GM12878 (cell line): ENCODE measurements around the gene SPAG16. TPM values are rescaled to one million over a fixed set of nuclear protein-coding genes. Genes with fewer than 3 reads are reported as not detected.

Experiments used
- ATAC-seq: fragments of 200-7000 bp; cut with Tn5 transposase; 3 replicates; pipeline ENCODE4 v1.9.1; 2020; ENCODE audit warnings: mild to moderate bottlenecking, moderate library complexity
- BruUV-seq: library from RNA; stranded (reverse); fragments of 400-500 nt; replicated peaks from 2 replicates; lab custom pipeline; 2021; lab: Mats Ljungman, UMichigan
- CTCF ChIA-PET: fragments of 300-600 bp; sonication (Branson Sonifier 250); formaldehyde crosslinking; extraction: SDS; loops from one replicate; lab custom pipeline; 2021; ENCODE audit warnings: inconsistent platforms; lab: Yijun Ruan, JAX
- POLR2A ChIA-PET: fragments of 350-600 bp; formaldehyde crosslinking; extraction: SDS; loops from one replicate; lab custom pipeline; 2021; ENCODE audit warnings: inconsistent platforms; lab: Charles Lee
- RAD21 ChIA-PET: fragments of 300-600 bp; sonication (Branson Sonifier 250); formaldehyde crosslinking; loops from one replicate; lab custom pipeline; 2023; ENCODE audit warnings: antibody characterized with exemption; ENCODE audit not compliant: unreplicated experiment; lab: Charles Lee
- SMC1A ChIA-PET: fragments of 300-600 bp; sonication (Branson Sonifier 250); formaldehyde crosslinking; loops from one replicate; lab custom pipeline; 2023; ENCODE audit not compliant: unreplicated experiment, uncharacterized antibody; lab: Charles Lee
- DNase-seq: peaks from one replicate; pipeline ENCODE4 v3.0.0-alpha.2; 2011; ENCODE audit warnings: low read depth, low spot score
- FAIRE-seq: peaks from 3 replicates; lab custom pipeline; 2011; peaks lifted over from hg19 to GRCh38; lab: Jason Lieb, UNC
- H2AFZ ChIP-seq: 2 replicates; pipeline ENCODE4 v1.6.0; 2011; ENCODE audit warnings: low read depth, low read length, control low read depth; ENCODE audit not compliant: control insufficient read depth
- H3K27ac ChIP-seq: 2 replicates; pipeline ENCODE4 v1.5.1; 2011; ENCODE audit warnings: control low read depth; ENCODE audit not compliant: control insufficient read depth, insufficient read depth
- H3K27me3 ChIP-seq, 2 experiments: replicated peaks in 1 of 2; 2 replicates each; pipeline versions ENCODE4 v1.6.0 to v1.6.1; 2011; ENCODE audit warnings: low read length in 1 of 2; ENCODE audit not compliant: control insufficient read depth in 2 of 2, insufficient read depth in 2 of 2
- H3K36me3 ChIP-seq, 2 experiments: 2 replicates each; pipeline ENCODE4 v1.5.1; 2011; ENCODE audit warnings: low read length in 1 of 2; ENCODE audit not compliant: control insufficient read depth in 2 of 2, insufficient read depth in 2 of 2
- H3K4me1 ChIP-seq: 2 replicates; pipeline ENCODE4 v1.6.1; 2011; ENCODE audit warnings: mild to moderate bottlenecking, low read length, moderate library complexity, mixed read lengths; ENCODE audit not compliant: control insufficient read depth, insufficient read depth
- H3K4me2 ChIP-seq: 2 replicates; pipeline ENCODE4 v1.6.0; 2011; ENCODE audit warnings: control low read depth; ENCODE audit not compliant: control insufficient read depth, insufficient read depth
- H3K4me3 ChIP-seq: fragments of 200-600 bp; sonication (generic); 2 replicates; pipeline ENCODE4 v1.5.1; 2016
- H3K79me2 ChIP-seq: 2 replicates; pipeline ENCODE4 v1.6.0; 2011; ENCODE audit warnings: low read length; ENCODE audit not compliant: control insufficient read depth, insufficient read depth
- H3K9ac ChIP-seq: 2 replicates; pipeline ENCODE4 v1.8.0; 2011; ENCODE audit warnings: low read length, control low read depth, mixed read lengths; ENCODE audit not compliant: control insufficient read depth, insufficient read depth
- H3K9me3 ChIP-seq: replicated peaks from 3 replicates; pipeline ENCODE4 v1.5.1; 2011; ENCODE audit warnings: mild to moderate bottlenecking, low read length; ENCODE audit not compliant: control insufficient read depth, insufficient read depth
- H4K20me1 ChIP-seq: 2 replicates; pipeline ENCODE4 v1.6.0; 2011; ENCODE audit not compliant: control insufficient read depth, insufficient read depth
- ATF3 ChIP-seq: IDR thresholded peaks from 2 replicates; pipeline ENCODE4 v1.6.1; 2011; ENCODE audit warnings: low read depth, mild to moderate bottlenecking, low read length, moderate library complexity, borderline replicate concordance; ENCODE audit errors: extremely low read depth
- CHD1 ChIP-seq: IDR thresholded peaks from 2 replicates; pipeline ENCODE4 v1.6.1; 2012; ENCODE audit warnings: low read depth, low read length, improper control_type of control experiment
- CREB1 ChIP-seq: IDR thresholded peaks from 2 replicates; pipeline ENCODE4 v1.6.1; 2012; ENCODE audit warnings: low read depth, mild to moderate bottlenecking, inconsistent platforms
- CREM ChIP-seq: IDR thresholded peaks from 2 replicates; pipeline ENCODE4 v1.6.1; 2014; ENCODE audit warnings: antibody characterized with exemption, low read depth
- IRF3 ChIP-seq: fragments of 450-650 bp; IDR thresholded peaks from 2 replicates; pipeline ENCODE4 v1.6.1; 2014; ENCODE audit warnings: mild to moderate bottlenecking
- MLLT1 ChIP-seq: fragments of 450-650 bp; IDR thresholded peaks from 2 replicates; pipeline ENCODE4 v1.6.1; 2016; ENCODE audit warnings: mild to moderate bottlenecking
- MTA3 ChIP-seq: IDR thresholded peaks from 2 replicates; pipeline ENCODE4 v1.6.1; 2012; ENCODE audit warnings: low read length, inconsistent platforms, borderline replicate concordance
- MYC ChIP-seq: IDR thresholded peaks from 2 replicates; pipeline ENCODE4 v1.6.1; 2011; ENCODE audit warnings: mild to moderate bottlenecking, low read length, moderate library complexity, inconsistent platforms; ENCODE audit not compliant: insufficient read depth, insufficient replicate concordance, insufficient read length, severe bottlenecking
- NR2C1 ChIP-seq: fragments of 450-650 bp; IDR thresholded peaks from 2 replicates; pipeline ENCODE4 v1.6.1; 2017; ENCODE audit warnings: antibody characterized with exemption, mild to moderate bottlenecking, moderate library complexity
- POU2F2 ChIP-seq: IDR thresholded peaks from 3 replicates; pipeline ENCODE4 v1.6.1; 2011; ENCODE audit warnings: low read depth, mild to moderate bottlenecking, low read length, borderline replicate concordance
- RAD51 ChIP-seq: fragments of 450-650 bp; IDR thresholded peaks from 2 replicates; pipeline ENCODE4 v1.6.1; 2016; ENCODE audit warnings: moderate library complexity, mild to moderate bottlenecking, inconsistent platforms
- SMAD1 ChIP-seq: fragments of 450-650 bp; IDR thresholded peaks from 2 replicates; pipeline ENCODE4 v1.6.1; 2018; ENCODE audit warnings: mild to moderate bottlenecking, low read depth; ENCODE audit not compliant: partially characterized antibody
- ZNF274 ChIP-seq: IDR thresholded peaks from one replicate; pipeline ENCODE4 v1.8.0; 2011; ENCODE audit not compliant: insufficient read length, insufficient read depth
- ZNF384 ChIP-seq: IDR thresholded peaks from 2 replicates; pipeline ENCODE4 v1.6.1; 2012; ENCODE audit warnings: low read depth, mild to moderate bottlenecking, low read length, improper control_type of control experiment, borderline replicate concordance
- ZNF622 ChIP-seq: fragments of 450-650 bp; IDR thresholded peaks from 2 replicates; pipeline ENCODE4 v1.6.1; 2017; ENCODE audit warnings: mild to moderate bottlenecking, inconsistent platforms
- WGBS: methylation state at CpG from one replicate; pipeline ENCODE4 v1.1.6; 2016; ENCODE audit warnings: low lambda C conversion rate; ENCODE audit not compliant: insufficient replicate concordance, insufficient coverage; ENCODE audit errors: missing lambda C conversion rate; 5-methylcytosine and 5-hydroxymethylcytosine counted together
- in situ Hi-C: fragments of 300-500 bp; cut with MboI; formaldehyde crosslinking; loops from 9 replicates; pipeline ENCODE4 v1.14.3; 2018; ENCODE audit warnings: mixed read lengths
- intact Hi-C: fragments of 100-400 bp; cut with micrococcal nuclease; formaldehyde crosslinking; loops from one replicate; pipeline ENCODE4 v1.14.2; 2022; ENCODE audit not compliant: unreplicated experiment
- polyA plus RNA-seq, 11 experiments: library from polyadenylated mRNA; depleted of rRNA in 4 of 11; unstranded in 6 of 11; stranded (reverse) in 5 of 11; fragments of >200 nt; fragmentation: Nextera tagmentation in 4 of 11; fragmentation: Illumina TruSeq in 1 of 11; extraction: Ambion mirVana in 4 of 11; extraction: Trizol in 1 of 11; gene quantifications; 1 replicate in 1 of 11; 2 replicates in 10 of 11; pipeline versions ENCODE4 v1.2.1 to v1.2.3, GENCODE V29; 2011 to 2016; ENCODE audit warnings: inconsistent platforms in 2 of 11, missing spikeins in 2 of 11, low read depth in 1 of 11
- total RNA-seq, 4 experiments: library from RNA; depleted of rRNA in 3 of 4; stranded (reverse); fragments of >200 nt in 3 of 4; fragmentation: Illumina TruSeq in 1 of 4; extraction: Trizol in 1 of 4; gene quantifications; 2 replicates each; pipeline versions ENCODE4 v1.2.1 to v1.2.3, GENCODE V29; 2013 to 2021

Gene SPAG16
- total and polyA plus RNA-seq, 10 of the 15 experiments (the other 5 are each of a cell fraction or from before 2014, with no cell fraction given) = 6.0 to 25.0 (median 15.2) TPM

- ChIA-PET RAD21 (no interaction called here), CTCF (no interaction called here)
- H3K4me1 ChIP-seq = no peaks in the 10 kb centered on the region
- no peaks in the 10 kb centered on the region for H3K36me3 ChIP-seq
- in situ Hi-C loops (no loop called here), intact Hi-C loops (no loop called here)
- H3K9ac ChIP-seq = no peak overlapping the region
- no TSS peak for BruUV-seq
- H3K4me3 ChIP-seq = no peak overlapping the region
- no peak overlapping the region for H2AFZ ChIP-seq
- ATAC-seq = no peak
- H3K4me2 ChIP-seq = no peak overlapping the region
- no peaks in the 10 kb centered on the region for H3K79me2 ChIP-seq
- no peaks in the 10 kb centered on the region for H4K20me1 ChIP-seq
- H3K27ac ChIP-seq = no peak overlapping the region
- 65% methylated on average over 7 of the region's 7 CpGs for WGBS
- TF ChIP-seq POU2F2 (no peak), MYC (no peak), ZNF274 (no peak), CHD1 (no peak), ZNF384 (no peak), SMAD1 (no peak), ATF3 (no peak), CREM (no peak), CREB1 (no peak), NR2C1 (no peak), MTA3 (no peak), RAD51 (no peak), MLLT1 (no peak), IRF3 (no peak), ZNF622 (no peak)
- TF ChIP-seq, all 136 proteins: peak for 0
- DNase-seq (no peak), FAIRE-seq (no peak)
- Histone ChIP-seq H3K9me3 (no peaks in the 10 kb centered on the region), H3K27me3 (no peaks in the 10 kb centered on the region)
- ChIA-PET SMC1A (no interaction called here), POLR2A (no interaction called here)
Observed at GRCh38 chr2:214014551-214015220, 730.4 kb downstream of the SPAG16 start.
